H1 (cell line): ENCODE measurements around the gene NUP210. TPM values are rescaled to one million over a fixed set of nuclear protein-coding genes. Genes with fewer than 3 reads are reported as not detected.

ENCODE experiments used
- CTCF ChIA-PET: fragments of 300-600 bp; sonication (Branson Sonifier 250); formaldehyde crosslinking; loops from one replicate; lab custom pipeline; 2021; ENCODE audit not compliant: partially characterized antibody; lab: Charles Lee
- POLR2A ChIA-PET: fragments of 300-600 bp; sonication (Branson Sonifier 250); formaldehyde crosslinking; loops from one replicate; lab custom pipeline; 2021; ENCODE audit warnings: inconsistent platforms; ENCODE audit not compliant: partially characterized antibody; lab: Charles Lee
- DNase-seq, 2 experiments: peaks; one replicate each; pipeline versions ENCODE4 v3.0.0 to v3.0.0-alpha.2; 2010 to 2022; ENCODE audit warnings: low spot score in 2 of 2, low read depth in 1 of 2, mixed read lengths in 1 of 2
- FAIRE-seq: peaks from 2 replicates; lab custom pipeline; 2011; peaks lifted over from hg19 to GRCh38; lab: Jason Lieb, UNC
- H2AFZ ChIP-seq: 2 replicates; pipeline ENCODE4 v1.8.1; 2012; ENCODE audit warnings: low read length, inconsistent platforms
- H2AK5ac ChIP-seq: 2 replicates; pipeline ENCODE4 v1.6.1; 2013; ENCODE audit warnings: low read depth, low read length
- H2BK120ac ChIP-seq: replicated peaks from 2 replicates; pipeline ENCODE3; 2013; ENCODE audit warnings: low read depth, low read length, inconsistent platforms
- H2BK12ac ChIP-seq: 2 replicates; pipeline ENCODE4 v1.6.1; 2013; ENCODE audit warnings: low read depth, low read length
- H2BK15ac ChIP-seq: 2 replicates; pipeline ENCODE4 v1.6.1; 2013; ENCODE audit warnings: low read length
- H2BK20ac ChIP-seq: 2 replicates; pipeline ENCODE4 v1.6.1; 2013; ENCODE audit warnings: low read length
- H2BK5ac ChIP-seq: 2 replicates; pipeline ENCODE4 v1.6.1; 2013; ENCODE audit warnings: low read depth, low read length
- H3K14ac ChIP-seq: 2 replicates; pipeline ENCODE4 v1.6.1; 2013; ENCODE audit warnings: inconsistent platforms; ENCODE audit not compliant: insufficient read length
- H3K18ac ChIP-seq: 2 replicates; pipeline ENCODE4 v1.6.1; 2013; ENCODE audit warnings: low read length; ENCODE audit errors: extremely low read depth
- H3K23ac ChIP-seq: 2 replicates; pipeline ENCODE4 v1.6.1; 2013; ENCODE audit warnings: inconsistent platforms; ENCODE audit not compliant: insufficient read length
- H3K23me2 ChIP-seq: 2 replicates; pipeline ENCODE4 v1.6.1; 2013; ENCODE audit warnings: low read depth, low read length
- H3K27ac ChIP-seq: 2 replicates; pipeline ENCODE4 v1.6.1; 2011; ENCODE audit warnings: low read depth, low read length, inconsistent platforms
- H3K27me3 ChIP-seq, 4 experiments: replicated peaks in 1 of 4; 1 replicate in 1 of 4; 2 replicates in 3 of 4; pipeline versions ENCODE4 v1.6.1 to v1.8.1; 2011 to 2013; ENCODE audit warnings: low read length in 3 of 4, mild to moderate bottlenecking in 3 of 4, inconsistent platforms in 2 of 4, mixed read lengths in 2 of 4, moderate library complexity in 1 of 4; ENCODE audit not compliant: control insufficient read depth in 3 of 4, insufficient read depth in 3 of 4; ENCODE audit errors: extremely low read depth in 1 of 4
- H3K36me3 ChIP-seq, 4 experiments: 2 replicates each; pipeline versions ENCODE4 v1.6.1 to v1.8.1; 2011 to 2013; ENCODE audit warnings: mild to moderate bottlenecking in 4 of 4, low read length in 3 of 4, moderate library complexity in 2 of 4, control low read depth in 1 of 4, inconsistent platforms in 1 of 4; ENCODE audit not compliant: insufficient read depth in 4 of 4, control insufficient read depth in 2 of 4
- H3K4ac ChIP-seq: replicated peaks from 2 replicates; pipeline ENCODE3; 2013; ENCODE audit warnings: low read length, low read depth, mixed read lengths, inconsistent platforms; ENCODE audit not compliant: insufficient read length
- H3K4me1 ChIP-seq, 4 experiments: replicated peaks in 1 of 4; 1 replicate in 1 of 4; 2 replicates in 3 of 4; pipeline versions ENCODE4 v1.6.1 to v1.8.1; 2011 to 2013; ENCODE audit warnings: low read length in 3 of 4, inconsistent platforms in 2 of 4, mixed read lengths in 1 of 4; ENCODE audit not compliant: insufficient read depth in 4 of 4, control insufficient read depth in 3 of 4
- H3K4me2 ChIP-seq, 2 experiments: 2 replicates each; pipeline versions ENCODE4 v1.6.1 to v1.8.1; 2011 to 2013; ENCODE audit warnings: low read depth in 2 of 2, low read length in 2 of 2, control low read depth in 1 of 2, inconsistent platforms in 1 of 2, mild to moderate bottlenecking in 1 of 2; ENCODE audit not compliant: insufficient read depth in 1 of 2
- H3K4me3 ChIP-seq, 4 experiments: fragments of 200-600, 300-600 bp in 1 of 4; sonication (generic), shearing (Covaris generic), sonication (Bioruptor Twin) in 1 of 4; 2 replicates each; pipeline versions ENCODE4 v1.5.1 to v1.8.1; 2011 to 2016; ENCODE audit warnings: low read length in 4 of 4, low read depth in 3 of 4, control low read depth in 2 of 4, inconsistent platforms in 2 of 4, mild to moderate bottlenecking in 2 of 4, mixed read lengths in 1 of 4, moderate library complexity in 1 of 4; ENCODE audit not compliant: insufficient read depth in 2 of 4; ENCODE audit errors: extremely low read depth in 1 of 4
- H3K56ac ChIP-seq: replicated peaks from 2 replicates; pipeline ENCODE3; 2013; ENCODE audit warnings: low read depth, mild to moderate bottlenecking, mixed read lengths, low read length, inconsistent platforms; ENCODE audit not compliant: insufficient read length
- H3K79me1 ChIP-seq: 2 replicates; pipeline ENCODE4 v1.6.1; 2013; ENCODE audit warnings: low read depth, low read length, control low read depth
- H3K79me2 ChIP-seq, 2 experiments: 2 replicates each; pipeline versions ENCODE4 v1.6.1 to v1.8.1; 2012 to 2013; ENCODE audit warnings: low read length in 2 of 2, mild to moderate bottlenecking in 2 of 2, inconsistent platforms in 1 of 2; ENCODE audit not compliant: insufficient read depth in 2 of 2, control insufficient read depth in 1 of 2
- H3K9ac ChIP-seq, 4 experiments: replicated peaks in 1 of 4; 1 replicate in 1 of 4; 2 replicates in 3 of 4; pipeline versions ENCODE4 v1.6.1 to v1.8.1; 2011 to 2013; ENCODE audit warnings: low read depth in 3 of 4, low read length in 3 of 4, control low read depth in 2 of 4, mild to moderate bottlenecking in 2 of 4, moderate library complexity in 2 of 4, inconsistent platforms in 1 of 4; ENCODE audit errors: extremely low read depth in 1 of 4
- H3K9me3 ChIP-seq, 2 experiments: 2 replicates each; pipeline versions ENCODE4 v1.6.1 to v1.8.1; 2012 to 2013; ENCODE audit warnings: mild to moderate bottlenecking in 2 of 2, moderate library complexity in 2 of 2, control low read depth in 1 of 2, inconsistent platforms in 1 of 2, low read depth in 1 of 2, low read length in 1 of 2, mixed read lengths in 1 of 2; ENCODE audit not compliant: insufficient read depth in 2 of 2
- H4K20me1 ChIP-seq, 2 experiments: replicated peaks in 1 of 2; 2 replicates each; pipeline versions ENCODE3 to v1.8.1; 2011 to 2013; ENCODE audit warnings: inconsistent platforms in 2 of 2, low read length in 2 of 2, mild to moderate bottlenecking in 1 of 2; ENCODE audit not compliant: insufficient read depth in 2 of 2, control insufficient read depth in 1 of 2
- H4K5ac ChIP-seq: 2 replicates; pipeline ENCODE4 v1.6.1; 2013; ENCODE audit warnings: low read length, low read depth, mixed read lengths, inconsistent platforms; ENCODE audit not compliant: insufficient read length
- H4K8ac ChIP-seq: 2 replicates; pipeline ENCODE4 v1.8.0; 2013; ENCODE audit warnings: mild to moderate bottlenecking, moderate library complexity, low read length, inconsistent platforms; ENCODE audit not compliant: insufficient read depth; ENCODE audit errors: extremely low read depth
- H4K91ac ChIP-seq: replicated peaks from 2 replicates; pipeline ENCODE3; 2013; ENCODE audit warnings: low read length, mixed read lengths, inconsistent platforms; ENCODE audit not compliant: insufficient read length
- KDM1A ChIP-seq: fragments of 200-600, 300-600 bp; sonication (generic); IDR thresholded peaks from 2 replicates; pipeline ENCODE4 v1.7.1; 2016; ENCODE audit warnings: mild to moderate bottlenecking, low read length, borderline replicate concordance
- POU5F1 ChIP-seq: IDR thresholded peaks from 2 replicates; pipeline ENCODE4 v1.6.1; 2011; ENCODE audit warnings: low read depth, mild to moderate bottlenecking, low read length, moderate library complexity
- SIRT6 ChIP-seq: IDR thresholded peaks from one replicate; pipeline ENCODE4 v1.7.1; 2012; ENCODE audit warnings: low read length, inconsistent platforms
- SP4 ChIP-seq: IDR thresholded peaks from 2 replicates; pipeline ENCODE4 v1.6.1; 2012; ENCODE audit warnings: low read length, inconsistent platforms
- YY1 ChIP-seq: IDR thresholded peaks from 2 replicates; pipeline ENCODE4 v1.6.1; 2011; ENCODE audit warnings: low read depth, mild to moderate bottlenecking, low read length
- WGBS, 2 experiments: shearing (Covaris generic) in 1 of 2; methylation state at CpG; one replicate each; pipeline versions ENCODE4 v1.1.6 to v1.1.7; 2013 to 2015; ENCODE audit warnings: low lambda C conversion rate in 2 of 2, mixed read lengths in 2 of 2, inconsistent platforms in 1 of 2, low coverage in 1 of 2, missing lambda C conversion rate in 1 of 2; ENCODE audit not compliant: insufficient replicate concordance in 2 of 2, insufficient coverage in 1 of 2, insufficient read length in 1 of 2; ENCODE audit errors: extremely low coverage in 1 of 2, missing lambda C conversion rate in 1 of 2; 5-methylcytosine and 5-hydroxymethylcytosine counted together
- polyA plus RNA-seq, 7 experiments: library from polyadenylated mRNA; depleted of rRNA in 3 of 7; stranded (reverse) in 5 of 7; unstranded in 2 of 7; fragments of >200 nt in 5 of 7; fragments of 200-250 nt in 2 of 7; gene quantifications; 1 replicate in 5 of 7; 2 replicates in 1 of 7; 4 replicates in 1 of 7; pipeline versions ENCODE4 v1.2.1 to v1.2.3, GENCODE V29; 2011 to 2013; ENCODE audit warnings: missing spikeins in 2 of 7, mixed read lengths in 2 of 7
- total RNA-seq: library from RNA; stranded (reverse); fragmentation: NEBNext Ultra II Directional; extraction: Animal tissue kit (Norgen Biotek cat#: 25700); gene quantifications from 2 replicates; pipeline ENCODE4 v1.2.1, GENCODE V29; 2021

The NUP210 gene
- total and polyA plus RNA-seq, 2 of the 8 experiments (the other 6 are each of a cell fraction or from before 2014, with no cell fraction given), result 51.0 to 53.7 TPM

- H4K20me1 ChIP-seq, result peaks cover 6 to 13% of the 10 kb centered on the region in 2 experiments
- H4K8ac ChIP-seq, result no peak overlapping the region
- peaks cover 9% of the 10 kb centered on the region; the same call in 1 of the 2 replicates for H3K79me1 ChIP-seq
- no peak for DNase-seq
- H3K4ac ChIP-seq, result peak overlapping the region; percentile 51
- H2BK5ac ChIP-seq, result no peak overlapping the region
- H3K36me3 ChIP-seq, result no peaks in the 10 kb centered on the region
- 0 out of 2 replicates have a peak, but pooled peaks cover 2% of the 10 kb centered on the region for H3K23me2 ChIP-seq
- H3K18ac ChIP-seq, result no peak overlapping the region
- no peak overlapping the region for H4K91ac ChIP-seq
- H2AFZ ChIP-seq, result no peak overlapping the region
- H3K56ac ChIP-seq, result no peak overlapping the region
- H3K27ac ChIP-seq, result no peak overlapping the region
- no peaks in the 10 kb centered on the region for H3K27me3 ChIP-seq
- POLR2A ChIA-PET, result interaction anchor here (1.8 kb wide), 1 partner anchor 13 kb away, joined by 4 read pairs; the partner anchor contains the start of gene NUP210
- peaks cover 0 to 3% (median 0%) of the 10 kb centered on the region in 4 experiments; a peak in 1 of 7 replicates for H3K4me1 ChIP-seq
- WGBS, 2 experiments, result 89% methylated on average over 1 of the region's 1 CpG; no CpG with 5 or more reads in 1 of the 2 experiments
- no peak overlapping the region for H2AK5ac ChIP-seq
- H2BK15ac ChIP-seq, result no peak overlapping the region
- H3K23ac ChIP-seq, result no peak overlapping the region
- FAIRE-seq, result no peak
- H3K4me2 ChIP-seq, result no peak overlapping the region
- no peak overlapping the region for H2BK120ac ChIP-seq
- H3K79me2 ChIP-seq, result peaks cover 0 to 36% of the 10 kb centered on the region in 2 experiments; a peak in 2 of 4 replicates
- CTCF ChIA-PET, result interaction anchor here (0.6 to 8.5 kb wide), 10 partner anchors 10 to 478 kb away, joined by 3 to 77 read pairs (median 5); partner anchors contain the start of gene NUP210
- H2BK20ac ChIP-seq, result no peak overlapping the region
- H3K4me3 ChIP-seq, result no peak overlapping the region
- peaks cover 0 to 2% of the 10 kb centered on the region in 2 experiments; a peak in 2 of 4 replicates for H3K9me3 ChIP-seq
- H2BK12ac ChIP-seq, result no peak overlapping the region
- H4K5ac ChIP-seq, result no peak overlapping the region
- no peak overlapping the region for H3K14ac ChIP-seq
- no peak overlapping the region for H3K9ac ChIP-seq
- TF ChIP-seq POU5F1 (no peak), SIRT6 (no peak), KDM1A (no peak), YY1 (no peak), SP4 (no peak)
Observed at GRCh38 chr3:13407475-13407874, 12.6 kb downstream of the NUP210 start.
